ENCODE results near the gene ZBED3. TPM values are rescaled to one million over a fixed set of nuclear protein-coding genes. Genes with fewer than 3 reads are reported as not detected.

ZBED3 gene
- total and polyA plus RNA-seq, 2 of the 8 experiments (the other 6 are each of a cell fraction or from before 2014, with no cell fraction given) = 7.9 to 9.4 TPM

GRCh38 chr5:77133061-77133758, 46.1 kb upstream of the ZBED3 start:
- WGBS, 2 experiments (ENCODE audit: extremely low coverage in 1 of 2, insufficient coverage in 1 of 2, insufficient read length in 1 of 2, insufficient replicate concordance in 2 of 2, low coverage in 1 of 2, low lambda C conversion rate in 2 of 2, missing lambda C conversion rate in 1 of 2) = 94% methylated on average over 1 of the region's 1 CpG; no CpG with 5 or more reads in 1 of the 2 experiments
- H3K23ac ChIP-seq (ENCODE audit: insufficient read length) = no peak overlapping the region
- H3K4me3 ChIP-seq (ENCODE audit: extremely low read depth in 1 of 4, insufficient read depth in 2 of 4, low read depth in 3 of 4, low read length in 4 of 4) = no peak overlapping the region
- H3K23me2 ChIP-seq (ENCODE audit: low read depth, low read length) = no peaks in the 10 kb centered on the region
- no peak overlapping the region for H3K9ac ChIP-seq (replicated peaks in 1 of 4; ENCODE audit: extremely low read depth in 1 of 4, low read depth in 3 of 4, low read length in 3 of 4)
- H2BK20ac ChIP-seq (ENCODE audit: low read length) = no peak overlapping the region
- ChIA-PET CTCF (ENCODE audit: partially characterized antibody) (interaction anchor here (0.6 to 2.0 kb wide), 6 partner anchors 8 to 232 kb away, joined by 3 to 9 read pairs (median 3); no protein-coding TSS in a partner anchor), POLR2A (ENCODE audit: partially characterized antibody) (interaction anchor here (0.7 to 1.7 kb wide), 2 partner anchors 37 to 47 kb away, joined by 3 to 5 read pairs; no protein-coding TSS in a partner anchor)
- no peaks in the 10 kb centered on the region for H4K20me1 ChIP-seq (replicated peaks in 1 of 2; ENCODE audit: control insufficient read depth in 1 of 2, insufficient read depth in 2 of 2, low read length in 2 of 2)
- no peak overlapping the region for H2BK5ac ChIP-seq (ENCODE audit: low read depth, low read length)
- no peak overlapping the region for H4K91ac ChIP-seq (replicated peaks; ENCODE audit: insufficient read length, low read length)
- no peak overlapping the region for H3K14ac ChIP-seq (ENCODE audit: insufficient read length)
- no peak overlapping the region for H4K5ac ChIP-seq (ENCODE audit: insufficient read length, low read depth, low read length)
- no peak overlapping the region for H3K18ac ChIP-seq (ENCODE audit: extremely low read depth, low read length)
- no peaks in the 10 kb centered on the region for H3K27me3 ChIP-seq (replicated peaks in 1 of 4; ENCODE audit: control insufficient read depth in 3 of 4, extremely low read depth in 1 of 4, insufficient read depth in 3 of 4, low read length in 3 of 4)
- H2BK15ac ChIP-seq (ENCODE audit: low read length) = no peak overlapping the region
- H3K79me2 ChIP-seq (ENCODE audit: control insufficient read depth in 1 of 2, insufficient read depth in 2 of 2, low read length in 2 of 2) = no peaks in the 10 kb centered on the region
- H3K56ac ChIP-seq (replicated peaks; ENCODE audit: insufficient read length, low read depth, low read length) = no peak overlapping the region
- H3K9me3 ChIP-seq (ENCODE audit: insufficient read depth in 2 of 2, low read depth in 1 of 2, low read length in 1 of 2) = no peaks in the 10 kb centered on the region
- H4K8ac ChIP-seq (ENCODE audit: extremely low read depth, insufficient read depth, low read length) = no peak overlapping the region
- H3K4ac ChIP-seq (replicated peaks; ENCODE audit: insufficient read length, low read depth, low read length) = no peak overlapping the region
- no peaks in the 10 kb centered on the region for H3K4me1 ChIP-seq (replicated peaks in 1 of 4; ENCODE audit: control insufficient read depth in 3 of 4, insufficient read depth in 4 of 4, low read length in 3 of 4)
- no peak overlapping the region for H2BK120ac ChIP-seq (replicated peaks; ENCODE audit: low read depth, low read length)
- DNase-seq (ENCODE audit: low read depth in 1 of 2, low spot score in 2 of 2) (no peak), FAIRE-seq (no peak)
- H2BK12ac ChIP-seq (ENCODE audit: low read depth, low read length) = no peak overlapping the region
- H3K27ac ChIP-seq (ENCODE audit: low read depth, low read length) = no peak overlapping the region
- H2AK5ac ChIP-seq (ENCODE audit: low read depth, low read length) = no peak overlapping the region
- peaks cover 2% of the 10 kb centered on the region; the same call in 1 of the 2 replicates for H3K79me1 ChIP-seq (ENCODE audit: low read depth, low read length)
- H3K4me2 ChIP-seq (ENCODE audit: insufficient read depth in 1 of 2, low read depth in 2 of 2, low read length in 2 of 2) = no peak overlapping the region
- H2AFZ ChIP-seq (ENCODE audit: low read length) = no peak overlapping the region
- no peaks in the 10 kb centered on the region for H3K36me3 ChIP-seq (ENCODE audit: control insufficient read depth in 2 of 4, insufficient read depth in 4 of 4, low read length in 3 of 4)
- TF ChIP-seq SAP30 (IDR thresholded peaks at IDR 0.05; ENCODE audit: insufficient read depth, insufficient replicate concordance, low read length) (no peak), E2F6 (IDR thresholded peaks at IDR 0.05) (no peak), CBX5 (IDR thresholded peaks at IDR 0.05; ENCODE audit: low read depth, low read length) (no peak), USF2 (IDR thresholded peaks at IDR 0.05; ENCODE audit: low read length) (no peak), HDAC2 (IDR thresholded peaks at IDR 0.05; ENCODE audit: borderline replicate concordance in 1 of 2, low read depth in 2 of 2, low read length in 2 of 2) (no peak), BACH1 (IDR thresholded peaks at IDR 0.05; ENCODE audit: low read length) (no peak), RAD21 (IDR thresholded peaks at IDR 0.05 in 1 of 2, conservative IDR thresholded peaks at IDR 0.05 in 1 of 2; ENCODE audit: low read depth in 2 of 2, low read length in 2 of 2) (no peak), NANOG (IDR thresholded peaks at IDR 0.05; ENCODE audit: insufficient read depth, low read depth, low read length, poor library complexity, severe bottlenecking) (no peak), SIX5 (IDR thresholded peaks at IDR 0.05; ENCODE audit: low read depth, low read length) (no peak), BRCA1 (IDR thresholded peaks at IDR 0.05; ENCODE audit: low read depth, low read length) (no peak)
